ENCODE measurements around the gene RUNX3.

DNA sequence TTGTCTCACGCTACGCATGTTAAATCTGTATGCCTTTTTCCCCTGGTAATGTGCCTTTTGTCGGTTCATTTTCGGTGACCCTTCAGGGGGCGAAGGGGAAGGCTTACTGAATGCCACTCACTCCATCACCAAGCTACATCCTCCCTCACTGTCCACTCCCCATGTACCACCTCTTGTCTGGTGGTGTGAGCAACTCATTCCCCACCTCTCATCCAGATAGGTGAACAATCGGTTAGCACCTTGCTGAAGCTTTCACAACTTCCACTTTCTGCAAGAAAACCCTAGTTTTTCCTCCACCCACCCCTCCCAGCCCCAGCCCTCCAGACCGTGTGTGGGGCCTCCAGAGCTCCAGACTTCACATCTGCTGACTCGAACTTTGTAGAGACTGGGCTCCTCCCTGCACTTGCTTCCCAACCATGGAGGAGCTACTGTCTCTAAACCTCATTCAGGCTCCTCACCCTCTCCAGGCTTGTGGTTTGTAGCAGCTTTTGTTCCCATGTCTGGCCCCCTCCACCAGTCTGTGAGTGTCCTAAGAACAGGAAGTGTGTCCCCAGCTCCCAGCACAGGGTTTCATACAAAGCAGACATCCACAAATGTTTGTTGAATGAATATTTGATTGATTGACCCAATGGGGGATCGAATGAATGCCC, 48.4 kb upstream of the RUNX3 start:
- TF ChIP-seq, protein P1, sequence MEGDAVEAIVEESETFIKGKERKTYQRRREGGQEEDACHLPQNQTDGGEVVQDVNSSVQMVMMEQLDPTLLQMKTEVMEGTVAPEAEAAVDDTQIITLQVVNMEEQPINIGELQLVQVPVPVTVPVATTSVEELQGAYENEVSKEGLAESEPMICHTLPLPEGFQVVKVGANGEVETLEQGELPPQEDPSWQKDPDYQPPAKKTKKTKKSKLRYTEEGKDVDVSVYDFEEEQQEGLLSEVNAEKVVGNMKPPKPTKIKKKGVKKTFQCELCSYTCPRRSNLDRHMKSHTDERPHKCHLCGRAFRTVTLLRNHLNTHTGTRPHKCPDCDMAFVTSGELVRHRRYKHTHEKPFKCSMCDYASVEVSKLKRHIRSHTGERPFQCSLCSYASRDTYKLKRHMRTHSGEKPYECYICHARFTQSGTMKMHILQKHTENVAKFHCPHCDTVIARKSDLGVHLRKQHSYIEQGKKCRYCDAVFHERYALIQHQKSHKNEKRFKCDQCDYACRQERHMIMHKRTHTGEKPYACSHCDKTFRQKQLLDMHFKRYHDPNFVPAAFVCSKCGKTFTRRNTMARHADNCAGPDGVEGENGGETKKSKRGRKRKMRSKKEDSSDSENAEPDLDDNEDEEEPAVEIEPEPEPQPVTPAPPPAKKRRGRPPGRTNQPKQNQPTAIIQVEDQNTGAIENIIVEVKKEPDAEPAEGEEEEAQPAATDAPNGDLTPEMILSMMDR (IDR thresholded peaks at IDR 0.05) = no peak
- no peak for TF ChIP-seq GATA2 (CRISPR knock-in tag; IDR thresholded peaks at IDR 0.05)
- TF ChIP-seq RCOR1 (IDR thresholded peaks at IDR 0.05; ENCODE audit: low read length) = no peak
- TF ChIP-seq RAD21 (IDR thresholded peaks at IDR 0.05; ENCODE audit: low read length) = no peak
- TF ChIP-seq RFX5 (IDR thresholded peaks at IDR 0.05; ENCODE audit: low read length) = no peak
- TF ChIP-seq YY1 (IDR thresholded peaks at IDR 0.05; ENCODE audit: low read depth) = no peak
- no peak for TF ChIP-seq SIN3A (IDR thresholded peaks at IDR 0.05; ENCODE audit: borderline replicate concordance, low read depth, low read length)
